NCI-H345 treated with DMSO at 0.1 percent for 48 hours (cell line): Measurements from ENCODE around the gene CPEB1.

Experiments
- DNase-seq: peaks from one replicate; lab custom pipeline; 2025; ENCODE audit not compliant: unreplicated experiment; lab: John Stamatoyannopoulos, UW

The CPEB1 gene

GRCh38 chr15:82595766-82596165 lies 51.4 kb downstream of the CPEB1 start:
- no peak for DNase-seq

GRCh38 chr15:82595203-82595602 lies 52.0 kb downstream of the CPEB1 start:
- DNase-seq: no peak

GRCh38 chr15:82587805-82588204 lies 59.4 kb downstream of the CPEB1 start:
- DNase-seq: no peak

GRCh38 chr15:82585072-82585471 lies 62.1 kb downstream of the CPEB1 start:
- no peak for DNase-seq

- no peak for DNase-seq
Observed at GRCh38 chr15:82580713-82581112, 66.5 kb downstream of the CPEB1 start.

- no peak for DNase-seq
Observed at GRCh38 chr15:82575335-82575734, 71.8 kb downstream of the CPEB1 start.

GRCh38 chr15:82572986-82573385 lies 74.2 kb downstream of the CPEB1 start:
- no peak for DNase-seq

- no peak for DNase-seq
Observed at GRCh38 chr15:82572311-82572710, 74.9 kb downstream of the CPEB1 start.

GRCh38 chr15:82571722-82572222 lies 75.4 kb downstream of the CPEB1 start:
- DNase-seq: no peak

- no peak for DNase-seq
Observed at GRCh38 chr15:82570721-82571508, 76.2 kb downstream of the CPEB1 start.

- no peak for DNase-seq
Observed at GRCh38 chr15:82569834-82570233, 77.3 kb downstream of the CPEB1 start.

- no peak for DNase-seq
Observed at GRCh38 chr15:82568986-82569385, 78.2 kb downstream of the CPEB1 start.

- DNase-seq: no peak
Observed at GRCh38 chr15:82567661-82568060, 79.5 kb downstream of the CPEB1 start.

GRCh38 chr15:82566690-82567089 lies 80.5 kb downstream of the CPEB1 start:
- DNase-seq: no peak

- no peak for DNase-seq
Observed at GRCh38 chr15:82558502-82558901, 88.7 kb downstream of the CPEB1 start.

GRCh38 chr15:82556315-82557035 lies 90.7 kb downstream of the CPEB1 start:
- no peak for DNase-seq

- no peak for DNase-seq
Observed at GRCh38 chr15:82554849-82555248, 92.3 kb downstream of the CPEB1 start.

GRCh38 chr15:82554351-82554750 lies 92.8 kb downstream of the CPEB1 start:
- no peak for DNase-seq

- no peak for DNase-seq
Observed at GRCh38 chr15:82553846-82554245, 93.3 kb downstream of the CPEB1 start.

- DNase-seq: no peak
Observed at GRCh38 chr15:82552861-82553260, 94.3 kb downstream of the CPEB1 start.

- no peak for DNase-seq
Observed at GRCh38 chr15:82551646-82552247, 95.4 kb downstream of the CPEB1 start.

GRCh38 chr15:82549199-82549665 lies 97.9 kb downstream of the CPEB1 start:
- DNase-seq: no peak
